Measurements from ENCODE around the gene LY6G6C.

DNA sequence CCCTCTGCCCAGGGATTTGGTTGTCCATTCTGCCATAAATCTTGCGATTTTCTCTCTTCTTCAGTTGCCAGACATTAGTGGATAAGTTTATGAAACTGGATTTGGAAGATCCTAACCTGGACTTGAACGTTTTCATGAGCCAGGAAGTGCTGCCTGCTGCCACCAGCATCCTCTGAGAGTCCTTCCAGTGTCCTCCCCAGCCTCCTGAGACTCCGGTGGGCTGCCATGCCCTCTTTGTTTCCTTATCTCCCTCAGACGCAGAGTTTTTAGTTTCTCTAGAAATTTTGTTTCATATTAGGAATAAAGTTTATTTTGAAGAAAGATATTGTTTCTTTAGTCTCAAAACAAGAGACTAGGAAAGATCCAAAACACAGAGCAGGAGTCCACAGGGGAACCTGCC, 40.8 kb upstream of the LY6G6C start, which contains the start of gene SAPCD1:
- TF ChIP-seq CTCF (conservative IDR thresholded peaks at IDR 0.05; ENCODE audit: low read depth, low read length) = no peak
- TF ChIP-seq EZH2 (IDR thresholded peaks at IDR 0.05; ENCODE audit: borderline replicate concordance, low read depth, low read length, poor library complexity, severe bottlenecking) = no peak
